HG02642 (cell line): ENCODE data around the gene RAPGEFL1.
"Not testable (repeated sequence)": the region's sequence is repeated elsewhere in the genome, so short reads cannot be mapped to it uniquely, and the experiment has no call there.

ENCODE experiments used
- ATAC-seq: cut with Tn5 transposase; IDR thresholded peaks from one replicate; pipeline ENCODE4 v1.9.1; 2021; ENCODE audit warnings: mild to moderate bottlenecking; ENCODE audit not compliant: unreplicated experiment, poor library complexity

RAPGEFL1 gene

DNA sequence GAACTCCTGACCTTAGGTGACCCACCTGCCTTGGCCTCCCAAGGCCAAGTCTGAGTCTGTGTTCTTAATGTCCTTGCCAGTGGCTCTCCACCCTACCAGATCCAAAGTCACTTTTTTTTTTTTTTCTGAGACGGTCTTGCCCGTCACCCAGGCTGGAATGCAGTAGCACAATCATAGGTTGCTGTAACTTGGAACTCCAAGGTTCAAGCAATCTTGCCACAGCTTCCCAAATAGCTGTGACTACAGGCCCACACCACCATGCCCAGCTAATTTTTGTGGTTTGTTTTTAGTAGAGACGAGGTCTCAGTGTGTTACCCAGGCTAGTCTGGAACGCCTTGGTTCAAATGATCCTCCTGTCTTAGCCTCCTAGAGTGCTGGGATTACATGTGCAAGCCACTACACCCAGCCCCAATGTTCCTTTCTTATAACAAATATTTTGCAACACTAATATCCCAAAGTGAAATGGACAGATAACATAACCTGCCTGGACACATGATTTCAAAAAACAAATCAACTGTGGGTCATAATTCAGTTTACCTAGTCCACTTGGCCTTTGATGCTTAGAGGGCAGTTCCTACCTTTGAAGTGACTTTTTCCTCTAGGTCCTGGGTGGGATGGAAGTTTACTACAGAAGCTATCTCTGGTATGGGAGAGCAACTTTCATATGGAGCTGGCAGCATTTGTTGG is 4.0 kb upstream of the RAPGEFL1 start:
- ATAC-seq, result no peak

DNA sequence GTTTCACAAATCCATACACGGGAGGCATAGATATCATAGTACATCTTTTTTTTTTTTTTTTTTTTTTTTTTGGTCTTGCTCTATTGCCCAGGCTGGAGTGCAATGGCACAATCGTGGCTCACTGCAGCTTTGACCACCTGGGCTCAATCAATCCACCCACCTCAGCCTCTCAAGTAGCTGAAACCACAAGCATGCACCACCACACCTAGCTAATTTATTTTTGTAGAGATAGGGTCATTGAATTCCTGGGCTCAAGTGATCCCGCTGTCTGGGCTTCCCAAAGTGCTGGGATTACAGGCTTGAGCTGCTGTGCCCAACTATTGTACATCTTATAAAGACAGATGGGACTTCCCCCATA is 3.5 kb upstream of the RAPGEFL1 start:
- ATAC-seq, result no peak

DNA sequence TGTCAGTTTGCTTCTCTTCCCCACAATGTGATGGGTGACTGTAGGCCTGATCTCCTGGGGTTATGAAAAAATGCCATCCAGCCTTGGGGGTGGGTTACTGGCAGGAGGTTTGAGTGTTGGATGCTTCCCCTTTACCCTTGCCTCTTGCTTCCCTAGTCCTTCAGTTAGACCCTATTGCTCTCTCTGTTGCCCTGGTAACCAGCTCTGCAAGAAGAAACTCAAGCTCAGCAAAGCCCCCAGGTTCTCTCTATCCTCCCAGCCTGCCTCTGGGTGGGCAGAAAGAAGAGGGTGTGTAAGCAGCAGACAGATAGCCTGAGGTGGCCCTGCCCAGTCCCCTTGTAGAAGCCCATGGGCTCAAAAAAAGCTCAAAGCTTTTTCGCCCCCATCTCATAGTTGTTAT is 2.8 kb upstream of the RAPGEFL1 start:
- no peak for ATAC-seq

DNA sequence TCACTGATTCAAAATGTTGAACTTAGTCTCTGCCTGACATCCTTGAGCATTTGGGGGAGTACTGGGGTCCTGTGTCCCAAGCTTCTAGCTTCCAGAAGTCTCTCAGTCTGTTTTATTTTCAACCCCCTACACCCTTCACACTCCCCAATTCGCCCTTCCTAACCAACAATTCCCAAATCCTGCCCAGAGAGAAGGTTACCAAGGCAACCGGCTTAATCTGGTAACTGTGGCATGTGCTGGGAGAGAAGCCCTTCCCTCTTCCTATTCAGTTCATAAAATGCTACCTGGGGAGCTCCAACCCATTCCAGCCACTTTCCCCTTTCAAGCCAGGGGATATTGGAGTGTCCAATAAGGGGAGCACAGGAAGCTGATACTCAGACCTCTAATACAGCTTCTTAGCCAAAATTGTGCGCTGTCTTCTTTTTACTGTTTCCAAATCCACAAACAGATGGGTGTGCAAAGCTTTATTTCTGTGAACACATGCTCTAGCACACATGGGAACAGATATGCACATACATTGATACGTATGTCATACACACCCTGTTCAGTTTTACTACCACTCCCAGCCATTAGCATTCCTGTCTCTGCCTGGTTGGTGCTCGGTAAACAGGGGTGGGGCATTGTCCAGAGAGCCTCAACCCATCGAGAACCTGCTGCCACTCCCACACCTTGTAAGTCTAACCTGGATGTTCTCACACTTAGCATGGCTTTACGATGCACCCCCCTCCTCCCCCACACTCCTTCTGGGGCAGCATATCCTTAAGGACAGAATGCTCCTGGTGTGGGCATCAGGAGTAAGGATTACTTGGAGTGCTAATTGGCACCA is 1.1 kb upstream of the RAPGEFL1 start:
- no peak for ATAC-seq

DNA sequence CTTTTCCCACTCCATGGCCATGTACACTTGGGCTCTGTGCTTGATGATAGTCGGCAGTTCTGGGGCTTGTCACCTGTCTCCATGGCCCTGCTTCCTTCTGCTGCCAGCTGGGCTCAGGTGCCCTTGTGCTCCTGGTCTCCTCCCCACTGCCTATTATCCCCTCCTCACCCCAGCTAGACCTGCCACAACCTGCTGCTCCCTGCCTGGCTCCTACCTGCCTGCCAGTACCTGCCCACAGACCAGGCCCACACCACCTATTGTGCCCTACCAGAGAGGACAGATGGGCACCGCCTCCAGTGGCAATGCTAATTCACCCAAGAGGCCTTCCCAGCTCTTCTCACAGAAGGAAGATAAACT is 538 bp upstream of the RAPGEFL1 start:
- ATAC-seq, result no peak

DNA sequence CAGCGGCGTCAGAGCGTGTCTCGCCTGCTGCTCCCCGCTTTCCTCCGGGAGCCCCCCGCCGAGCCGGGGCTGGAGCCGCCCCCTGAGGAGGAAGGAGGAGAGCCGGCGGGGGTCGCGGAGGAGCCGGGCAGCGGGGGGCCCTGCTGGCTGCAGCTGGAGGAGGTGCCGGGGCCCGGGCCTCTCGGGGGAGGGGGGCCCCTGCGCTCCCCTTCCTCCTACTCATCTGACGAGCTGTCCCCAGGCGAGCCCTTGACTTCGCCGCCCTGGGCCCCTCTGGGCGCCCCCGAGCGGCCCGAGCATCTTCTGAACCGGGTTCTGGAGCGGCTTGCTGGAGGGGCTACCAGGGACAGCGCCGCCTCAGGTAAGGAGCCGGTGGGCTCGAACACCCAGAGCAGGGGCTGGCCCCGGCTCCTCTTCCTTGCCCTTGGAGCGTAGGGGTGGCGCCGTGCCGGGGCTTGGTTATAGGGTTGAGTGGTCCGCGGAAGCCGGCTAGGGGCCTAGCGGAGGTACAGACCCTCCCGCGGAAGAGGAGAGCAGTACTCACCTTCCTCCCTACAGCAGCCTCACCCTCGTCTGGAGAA is 841 bp downstream of the RAPGEFL1 start:
- ATAC-seq, result no peak

DNA sequence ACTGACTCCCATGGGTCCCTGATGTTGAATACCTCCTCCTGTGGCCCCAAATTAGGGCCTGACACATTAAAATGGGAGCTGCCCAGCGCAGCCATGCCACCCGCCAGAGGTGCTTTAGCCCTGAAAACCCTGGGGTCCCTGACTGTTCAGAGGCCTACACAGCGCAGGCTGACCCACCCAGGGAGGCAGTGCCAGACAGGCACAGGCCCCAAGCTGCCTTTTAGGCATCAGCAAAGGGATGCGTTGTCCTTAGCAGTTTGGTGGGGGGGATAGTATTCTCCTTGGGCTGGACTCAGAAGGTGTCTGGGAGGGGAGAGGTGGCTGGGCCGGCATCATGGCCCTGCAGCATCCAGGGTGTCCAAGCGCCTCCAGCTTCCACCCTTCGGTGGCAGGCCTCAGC is 1.4 kb downstream of the RAPGEFL1 start:
- no peak for ATAC-seq

DNA sequence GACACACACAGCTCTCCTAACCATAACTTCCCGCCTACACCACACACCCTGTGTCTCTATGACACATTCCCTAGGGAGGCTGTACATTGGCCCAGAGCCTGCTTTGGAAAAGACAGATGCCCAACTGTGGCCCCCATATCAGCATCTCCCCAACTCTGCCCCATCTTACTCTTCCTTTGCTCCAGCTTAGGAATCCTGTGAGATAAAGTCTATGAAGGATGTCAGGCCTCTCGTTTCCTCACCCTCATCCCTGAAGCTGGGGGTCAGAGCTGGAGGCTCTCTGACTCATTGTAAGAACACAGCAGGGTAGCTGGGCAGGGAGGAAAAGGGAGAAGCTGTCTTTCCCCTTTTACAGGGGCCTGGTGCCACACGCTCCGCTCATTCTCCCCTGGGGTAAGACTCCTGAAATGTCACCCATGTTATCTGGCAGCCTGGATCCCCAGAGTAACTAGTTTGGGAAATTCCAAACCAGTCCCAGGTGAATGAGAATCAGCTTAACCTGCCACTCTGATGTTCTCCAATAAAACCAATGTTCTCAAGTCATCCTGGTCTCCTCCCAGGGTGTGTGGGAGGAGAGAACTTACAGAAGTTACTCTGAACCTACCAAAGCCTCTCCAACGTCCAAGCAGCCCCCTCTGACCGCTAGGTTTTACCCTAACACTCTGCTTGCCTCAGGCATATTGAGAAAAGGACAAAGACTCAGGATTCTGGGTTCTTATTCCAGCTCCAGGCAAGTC is 2.8 kb downstream of the RAPGEFL1 start:
- no peak for ATAC-seq

DNA sequence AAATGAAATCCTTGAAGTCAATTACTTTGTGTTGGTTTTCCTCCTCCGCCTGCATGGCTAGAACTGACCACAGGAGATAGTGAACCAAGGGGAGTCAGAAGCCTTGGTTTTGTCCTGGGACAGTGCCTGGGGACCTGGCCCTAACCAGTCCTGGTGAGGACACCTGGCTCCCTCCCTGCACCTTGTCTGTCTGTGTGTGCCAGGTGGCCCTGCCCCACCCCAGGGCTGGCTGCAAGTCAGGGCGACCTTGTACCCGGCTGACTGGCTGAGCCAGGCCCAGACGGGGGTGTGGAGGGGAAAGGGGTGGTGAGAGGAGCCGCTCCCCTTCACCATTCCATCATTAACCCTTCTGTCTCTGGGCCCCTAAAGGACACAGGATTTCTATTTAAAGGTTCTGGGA is 3.4 kb downstream of the RAPGEFL1 start:
- ATAC-seq, result no peak

DNA sequence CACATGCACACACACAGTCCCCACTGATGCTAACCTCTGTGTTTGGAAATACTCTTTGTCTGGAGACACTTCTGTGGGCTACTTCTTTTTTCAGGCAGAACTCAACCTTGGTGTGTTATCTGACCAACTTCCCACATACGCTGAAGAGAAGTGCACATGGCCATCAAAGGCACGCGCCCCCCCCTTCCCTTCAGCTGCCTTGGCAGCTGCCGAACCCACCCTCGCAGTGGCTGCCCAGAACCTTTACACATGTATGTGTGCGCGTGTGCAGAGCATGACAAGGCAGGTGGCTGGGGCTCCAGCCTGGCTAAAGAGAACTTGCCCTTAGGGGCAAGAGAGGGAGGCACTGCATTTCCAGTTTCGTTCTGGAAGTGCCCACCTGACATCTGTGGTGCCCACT is 3.9 kb downstream of the RAPGEFL1 start:
- ATAC-seq, result no peak

DNA sequence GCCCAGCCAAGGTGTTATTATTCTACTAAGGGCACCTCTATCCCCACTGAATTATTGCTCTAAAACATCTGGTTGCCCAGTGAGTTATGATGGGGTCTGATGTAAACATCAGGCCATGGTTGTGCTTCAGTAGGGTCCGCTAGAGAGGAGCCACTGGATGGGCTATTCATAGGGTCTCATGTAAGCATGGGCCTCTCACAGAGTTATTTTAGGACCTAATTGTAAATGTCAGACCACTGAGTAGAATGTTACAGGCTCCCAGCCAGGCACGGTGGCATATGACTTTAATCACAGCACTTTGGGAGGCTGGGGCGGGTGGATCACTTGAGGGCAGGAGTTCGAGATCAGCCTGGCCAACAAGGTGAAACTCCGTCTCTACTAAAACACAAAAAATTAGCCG is 5.3 kb downstream of the RAPGEFL1 start:
- ATAC-seq, result no peak

DNA sequence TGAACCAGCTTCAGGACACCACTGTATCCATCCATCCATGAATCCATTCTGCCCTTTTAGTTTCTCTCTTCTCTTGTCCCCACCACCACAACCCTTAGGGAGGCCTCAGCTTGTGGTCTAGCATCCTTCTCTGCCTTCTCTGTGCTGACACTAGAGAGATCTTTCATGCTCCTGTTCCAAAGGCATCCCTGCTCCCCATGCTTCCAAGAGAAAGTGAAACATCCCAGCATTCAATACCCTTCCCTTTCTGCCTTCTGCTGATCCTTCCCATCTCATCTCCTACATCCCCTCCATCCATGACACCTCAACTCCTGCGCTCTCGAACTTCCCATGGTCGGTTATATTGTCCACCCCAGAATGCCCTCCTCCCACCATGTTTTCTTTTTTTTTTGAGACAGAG is 10.0 kb downstream of the RAPGEFL1 start:
- no peak for ATAC-seq

DNA sequence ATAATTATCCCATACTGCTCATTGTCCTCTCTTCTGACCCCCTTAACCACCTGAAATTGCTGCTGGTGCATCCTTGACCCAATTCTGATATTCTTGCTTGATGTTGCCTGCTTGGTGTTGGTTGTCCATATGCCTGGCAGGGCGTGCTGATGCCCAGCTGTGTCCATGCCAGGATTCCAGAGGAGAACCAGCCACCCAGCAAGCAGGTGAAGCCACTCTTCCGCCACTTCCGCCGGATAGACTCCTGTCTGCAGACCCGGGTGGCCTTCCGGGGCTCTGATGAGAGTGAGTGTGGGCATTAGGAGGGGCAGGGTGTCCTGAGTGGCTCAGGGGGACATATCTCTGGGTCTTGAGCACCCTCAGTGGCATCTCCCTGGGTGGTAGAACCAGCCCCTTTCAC is 11.4 kb downstream of the RAPGEFL1 start:
- no peak for ATAC-seq

DNA sequence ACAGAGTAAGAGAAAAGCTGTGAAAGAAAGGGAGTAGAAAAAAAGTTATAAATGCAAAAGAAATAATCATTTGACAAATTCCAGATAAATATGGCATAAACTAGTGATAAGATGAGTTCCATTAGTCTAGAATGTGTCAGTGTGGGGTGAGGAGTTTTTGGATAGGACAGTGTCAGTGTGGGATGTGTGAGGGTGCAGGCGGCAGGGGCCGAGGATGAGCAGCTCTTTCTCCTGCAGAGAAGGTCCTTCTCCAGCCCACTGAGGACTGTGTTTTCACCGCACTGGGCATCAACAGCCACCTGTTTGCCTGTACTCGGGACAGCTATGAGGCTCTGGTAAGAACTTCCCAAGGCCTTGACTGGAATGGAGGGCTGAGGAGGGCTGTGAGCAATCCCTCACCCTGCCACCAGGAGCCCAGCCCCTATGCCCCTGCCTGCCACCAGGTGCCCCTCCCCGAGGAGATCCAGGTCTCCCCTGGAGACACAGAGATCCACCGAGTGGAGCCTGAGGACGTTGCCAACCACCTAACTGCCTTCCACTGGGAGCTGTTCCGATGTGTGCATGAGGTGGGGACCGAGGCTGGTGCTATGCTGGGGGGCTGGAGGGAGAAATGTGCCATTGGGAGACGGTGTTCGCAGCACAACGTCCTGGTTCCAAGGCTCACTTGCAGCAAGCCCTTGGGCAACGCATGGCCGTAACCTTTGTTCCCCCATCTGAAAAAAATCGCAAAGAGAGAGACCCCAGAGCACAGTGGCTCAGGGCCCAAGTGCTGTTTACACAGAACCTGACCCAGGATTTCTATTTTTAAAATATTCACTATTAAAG is 13.1 kb downstream of the RAPGEFL1 start:
- ATAC-seq, result no peak

DNA sequence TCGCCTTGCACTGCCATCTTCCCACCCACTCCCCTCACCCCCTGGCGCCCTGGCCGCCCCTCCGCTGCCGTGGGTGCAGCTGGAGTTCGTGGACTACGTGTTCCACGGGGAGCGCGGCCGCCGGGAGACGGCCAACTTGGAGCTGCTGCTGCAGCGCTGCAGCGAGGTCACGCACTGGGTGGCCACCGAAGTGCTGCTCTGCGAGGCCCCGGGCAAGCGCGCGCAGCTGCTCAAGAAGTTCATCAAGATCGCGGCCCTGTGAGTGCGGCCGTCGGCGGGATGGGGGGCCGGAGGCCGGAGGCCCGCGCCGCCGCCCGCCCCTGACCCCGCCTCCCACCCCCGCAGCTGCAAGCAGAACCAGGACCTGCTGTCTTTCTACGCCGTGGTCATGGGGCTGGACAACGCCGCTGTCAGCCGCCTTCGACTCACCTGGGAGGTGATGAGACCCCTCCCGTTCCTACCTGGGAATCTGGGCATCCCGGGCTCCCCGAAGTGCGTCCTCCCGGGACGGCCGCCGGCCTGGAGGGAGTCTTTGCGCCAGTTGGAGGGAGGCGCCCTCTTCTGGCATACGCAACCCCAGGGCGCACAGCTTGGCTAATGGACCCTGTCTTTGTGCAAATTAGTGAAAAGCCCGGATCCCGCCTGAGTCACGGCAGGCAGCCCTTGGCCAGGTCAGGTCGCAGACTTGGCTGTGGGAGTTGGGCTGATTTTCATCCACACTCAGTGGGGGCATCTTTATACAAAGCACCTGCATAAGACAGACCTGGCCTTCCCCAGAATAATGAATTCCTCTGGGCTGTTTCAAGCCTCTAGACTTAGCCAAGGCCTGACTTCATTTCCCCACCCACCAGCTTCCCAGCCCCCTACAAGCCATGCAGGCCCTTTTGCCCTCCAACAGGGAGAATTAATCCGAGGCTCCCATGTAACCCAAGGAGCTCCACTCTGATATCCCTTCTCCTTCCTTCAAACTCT is 14.3 kb downstream of the RAPGEFL1 start:
- peak; percentile 72 for ATAC-seq

DNA sequence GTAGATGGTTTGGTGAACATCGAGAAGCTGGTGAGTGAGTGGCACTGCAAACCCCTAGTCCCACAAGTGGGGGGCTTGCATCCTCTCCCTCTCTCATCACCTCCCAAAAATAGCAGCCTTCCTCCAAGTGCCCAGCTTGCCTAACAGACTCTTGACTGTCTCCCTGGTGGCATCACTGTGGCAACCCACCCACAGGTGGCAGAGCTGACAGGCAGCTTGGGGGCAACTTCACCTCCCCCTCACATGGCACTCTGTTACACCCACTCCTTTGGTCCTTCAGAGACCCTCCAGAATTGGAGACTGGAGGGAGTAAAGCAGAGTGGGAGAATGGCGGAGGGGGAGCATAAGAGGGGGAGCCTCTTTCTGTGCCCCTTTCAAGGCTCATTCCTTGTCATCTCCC is 15.7 kb downstream of the RAPGEFL1 start:
- ATAC-seq, result no peak

DNA sequence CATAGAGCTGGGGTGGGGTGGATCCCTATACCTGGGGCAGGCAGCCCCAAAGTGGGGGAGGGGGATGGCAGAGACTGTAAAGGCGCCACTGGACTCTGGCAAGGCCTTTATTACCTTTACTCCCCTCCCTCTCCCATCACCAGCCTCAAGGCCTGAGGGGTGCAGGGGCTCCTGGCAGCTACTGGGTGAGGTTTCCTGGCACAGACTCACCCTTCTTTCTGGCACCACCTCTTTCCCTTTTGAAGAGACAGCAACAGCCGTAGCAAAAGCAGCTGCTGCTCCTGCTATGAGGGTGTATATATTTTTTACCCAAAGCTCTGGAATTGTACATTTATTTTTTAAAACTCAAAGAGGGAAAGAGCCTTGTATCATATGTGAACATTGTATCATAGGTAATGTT is 17.6 kb downstream of the RAPGEFL1 start:
- ATAC-seq, result no peak

DNA sequence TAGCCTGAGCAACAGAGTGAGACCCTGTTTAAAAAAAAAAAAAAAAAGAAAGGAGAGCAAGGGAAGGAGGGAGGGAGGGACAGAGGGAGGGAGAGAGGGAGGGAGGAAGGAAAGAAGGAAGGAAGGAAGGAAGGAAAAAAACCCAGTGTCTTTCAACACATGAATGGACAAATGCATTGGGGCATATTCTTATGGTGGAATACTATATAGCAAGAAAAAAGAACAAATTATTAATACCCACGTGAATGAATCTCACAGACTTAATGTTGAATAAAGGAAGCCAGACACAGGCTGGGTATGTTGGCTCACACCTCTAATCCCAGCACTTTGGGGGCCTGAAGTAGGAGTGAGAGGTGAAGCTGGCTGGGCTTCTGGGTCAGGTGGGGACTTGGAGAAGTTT is 20.3 kb downstream of the RAPGEFL1 start:
- ATAC-seq, result no peak

DNA sequence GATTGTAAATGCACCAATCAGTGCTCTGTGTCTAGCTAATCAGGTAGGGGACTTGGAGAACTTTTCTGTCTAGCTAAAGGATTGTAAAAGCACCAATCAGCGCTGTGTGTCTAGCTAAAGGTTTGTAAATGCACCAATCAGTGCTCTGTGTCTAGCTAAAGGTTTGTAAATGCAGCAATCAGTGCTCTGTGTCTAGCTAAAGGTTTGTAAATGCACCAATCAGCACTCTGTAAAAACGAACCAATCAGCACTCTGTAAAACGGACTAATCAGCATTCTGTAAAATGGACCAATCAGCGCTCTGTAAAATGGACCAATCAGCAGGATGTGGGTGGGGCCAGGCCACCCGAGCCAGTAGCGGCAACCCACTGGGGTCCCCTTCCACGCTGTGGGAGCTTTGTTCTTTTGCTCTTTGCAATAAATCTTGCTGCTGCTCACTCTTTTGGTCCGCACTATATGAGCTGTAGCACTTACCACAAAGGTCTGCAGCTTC is 20.7 kb downstream of the RAPGEFL1 start:
- not testable (repeated sequence) for ATAC-seq
